Pancreas (tissue), 10 donors: ENCODE measurements around the gene PLAU. TPM values are rescaled to one million over a fixed set of nuclear protein-coding genes. Genes with fewer than 3 reads are reported as not detected.

Experiments
- ATAC-seq, 4 donors: fragments of 200-7000 bp; cut with Tn5 transposase; one replicate each; pipeline versions ENCODE4 v1.8.0 to v1.9.1; 2020; ENCODE audit warnings: mild to moderate bottlenecking in 4 of 4, moderate library complexity in 4 of 4
- DNase-seq, 6 donors: peaks; one replicate each; pipeline ENCODE4 v3.0.0-alpha.2; 2020
- FAIRE-seq: peaks from 2 replicates; lab custom pipeline; 2012; peaks lifted over from hg19 to GRCh38; lab: Jason Lieb, UNC
- H3K27ac ChIP-seq, 4 donors: fragments of 200-600 bp; sonication (generic); 1 replicate in 3 of 4; 2 replicates in 1 of 4; pipeline versions ENCODE4 v1.5.0 to v1.8.0; 2020
- H3K27me3 ChIP-seq, 4 donors: fragments of 200-600 bp; one replicate each; pipeline ENCODE4 v1.8.0; 2021
- H3K36me3 ChIP-seq, 3 donors: fragments of 200-600 bp; sonication (generic) in 1 of 3; one replicate each; pipeline versions ENCODE4 v1.5.0 to v1.8.0; 2020 to 2021
- H3K4me1 ChIP-seq, 3 donors: fragments of 200-600 bp; one replicate each; pipeline ENCODE4 v1.8.0; 2021
- H3K4me3 ChIP-seq, 4 donors: fragments of 200-600 bp; sonication (generic) in 2 of 4; one replicate each; pipeline versions ENCODE4 v1.5.0 to v1.8.0; 2020 to 2021
- H3K9me3 ChIP-seq, 4 donors: fragments of 200-600 bp; one replicate each; pipeline ENCODE4 v1.8.0; 2021
- CTCF ChIP-seq, 4 donors: fragments of 200-600 bp; sonication (generic) in 3 of 4; IDR thresholded peaks; one replicate each; pipeline versions ENCODE4 v1.5.0 to v1.8.0; 2021; ENCODE audit warnings: antibody characterized with exemption in 4 of 4
- WGBS, 2 donors: extraction: QIAGEN DNeasy Blood & Tissue Kit; methylation state at CpG; one replicate each; pipeline ENCODE4 v1.1.7; 2013; 5-methylcytosine and 5-hydroxymethylcytosine counted together
- intact Hi-C, 3 donors: fragments of 100-400 bp; cut with DNase I; formaldehyde crosslinking; loops; one replicate each; pipeline versions ENCODE4 v1.11.1 to v1.14.2; 2022
- polyA plus RNA-seq, 2 donors: library from polyadenylated mRNA; stranded (reverse); fragments of 200-250 nt; gene quantifications; one replicate each; pipeline ENCODE4 v1.2.3, GENCODE V29; 2013
- total RNA-seq, 6 donors: library from RNA; stranded (reverse); fragmentation: NEBNext Ultra II Directional in 4 of 6; extraction: Animal tissue kit (Norgen Biotek cat#: 25700) in 4 of 6; gene quantifications; one replicate each; pipeline versions ENCODE4 v1.2.1 to v1.2.4, GENCODE V29; 2021 to 2023
- donor health status: healthy with polysubstance abuse.
- donor health status: DM: no; HTN: no; CAD: no; lungs with moderate emphysema.
- donor health status: DM: no; HTN: no; CAD: no.
- donor health status: control.
- donor health status: control.
- donor health status: Bipolar disorder and iron deficiency.
- donor health status: DM: yes; HTN: yes; CAD: no.
- donor health status: DM: no; HTN: no; CAD: no.
- donor health status: DM: no; HTN: no; CAD: no.
- donor health status: DM: yes; HTN: yes; CAD: no.

Gene PLAU
- total and polyA plus RNA-seq, 8 donors = 1.5 to 16.3 (median 3.6) TPM

DNA sequence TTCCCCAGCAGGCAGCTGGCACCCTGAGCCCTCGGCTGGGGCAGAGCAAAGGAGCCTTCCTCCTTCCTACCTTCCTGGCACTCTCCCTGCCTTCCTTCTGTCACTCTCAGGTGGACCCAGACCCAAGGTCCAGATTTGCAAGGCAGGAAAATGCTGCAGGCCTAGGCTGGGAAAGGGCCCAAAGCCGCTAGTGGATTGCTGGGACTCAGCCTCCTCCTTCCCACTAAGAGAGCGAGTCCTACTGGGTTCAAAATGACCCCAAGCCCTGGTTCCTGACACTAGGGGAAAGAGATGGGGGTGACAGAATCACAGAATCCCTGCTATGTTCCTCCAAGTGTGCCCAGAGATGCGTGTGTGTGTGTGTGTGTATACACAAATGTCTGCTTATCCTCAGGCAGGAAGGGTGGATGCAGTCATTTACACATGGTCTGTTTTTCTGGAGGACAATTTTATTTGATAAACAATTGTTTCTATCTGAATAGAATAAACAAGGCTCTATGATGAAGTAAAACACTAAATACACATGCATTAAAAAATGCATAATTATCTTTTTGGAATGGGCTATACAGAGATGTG lies 1.3 kb upstream of the PLAU start:
- no peak for DNase-seq
- FAIRE-seq = no peak
- 90 to 93% methylated on average over 4 of the region's 4 CpGs for WGBS, 2 donors
- no peaks in the 10 kb centered on the region for H3K27me3 ChIP-seq
- peaks cover 0 to 4% (median 0%) of the 10 kb centered on the region in 3 donors for H3K4me1 ChIP-seq
- H3K4me3 ChIP-seq = no peak overlapping the region
- no peak for TF ChIP-seq CTCF (IDR thresholded peaks at IDR 0.05)
- H3K27ac ChIP-seq = peak overlapping the region in 2 of 4 donors; percentile 60 to 69
- no peaks in the 10 kb centered on the region for H3K36me3 ChIP-seq
- no peak for ATAC-seq
- no peaks in the 10 kb centered on the region for H3K9me3 ChIP-seq
- intact Hi-C loops = no loop called here

DNA sequence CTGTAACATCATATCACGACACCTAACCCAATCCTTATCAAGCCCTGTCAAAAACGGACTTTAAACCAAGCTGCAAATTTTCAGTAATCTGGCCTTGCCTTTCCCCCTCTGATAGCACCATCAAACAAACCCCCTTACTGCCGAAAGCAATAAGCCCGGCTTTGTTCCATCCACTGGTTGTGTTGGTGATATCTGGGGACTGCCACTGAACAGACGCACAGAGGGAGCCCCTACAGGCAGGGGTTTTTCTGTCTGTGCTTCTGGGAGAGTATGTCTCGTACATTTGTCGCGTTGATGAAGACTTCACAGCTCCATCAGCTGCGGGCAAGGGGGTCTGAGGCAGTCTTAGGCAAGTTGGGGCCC lies 550 bp upstream of the PLAU start:
- peak overlapping the region; percentile 31 to 76 (median 40) for H3K4me3 ChIP-seq
- DNase-seq = no peak
- FAIRE-seq = no peak
- no peaks in the 10 kb centered on the region for H3K27me3 ChIP-seq
- H3K9me3 ChIP-seq = no peaks in the 10 kb centered on the region
- peak in 2 of 4 donors; percentile 5 to 15 for ATAC-seq
- no peak for TF ChIP-seq CTCF (IDR thresholded peaks at IDR 0.05)
- H3K27ac ChIP-seq = peak overlapping the region in 1 of 4 donors; percentile 64
- WGBS, 2 donors = 22 to 24% methylated on average over 9 of the region's 9 CpGs
- H3K4me1 ChIP-seq = peaks cover 0 to 4% (median 0%) of the 10 kb centered on the region in 3 donors
- intact Hi-C loops = no loop called here
- H3K36me3 ChIP-seq = no peaks in the 10 kb centered on the region

- peak overlapping the region; percentile 31 to 76 (median 40) for H3K4me3 ChIP-seq
- H3K27me3 ChIP-seq = no peaks in the 10 kb centered on the region
- intact Hi-C loops = no loop called here
- H3K36me3 ChIP-seq = no peaks in the 10 kb centered on the region
- H3K9me3 ChIP-seq = no peaks in the 10 kb centered on the region
- peak in 3 of 4 donors; percentile 5 to 18 (median 12) for ATAC-seq
- TF ChIP-seq CTCF (IDR thresholded peaks at IDR 0.05) = no peak
- 16 to 17% methylated on average over 14 of the region's 14 CpGs for WGBS, 2 donors
- peaks cover 0 to 4% (median 0%) of the 10 kb centered on the region in 3 donors for H3K4me1 ChIP-seq
- no peak for FAIRE-seq
- peak overlapping the region in 2 of 4 donors; percentile 57 to 64 for H3K27ac ChIP-seq
- peak in 1 of 6 donors; percentile 22 for DNase-seq
Observed at GRCh38 chr10:73911553-73912004, 647 bp downstream of the PLAU start.

DNA sequence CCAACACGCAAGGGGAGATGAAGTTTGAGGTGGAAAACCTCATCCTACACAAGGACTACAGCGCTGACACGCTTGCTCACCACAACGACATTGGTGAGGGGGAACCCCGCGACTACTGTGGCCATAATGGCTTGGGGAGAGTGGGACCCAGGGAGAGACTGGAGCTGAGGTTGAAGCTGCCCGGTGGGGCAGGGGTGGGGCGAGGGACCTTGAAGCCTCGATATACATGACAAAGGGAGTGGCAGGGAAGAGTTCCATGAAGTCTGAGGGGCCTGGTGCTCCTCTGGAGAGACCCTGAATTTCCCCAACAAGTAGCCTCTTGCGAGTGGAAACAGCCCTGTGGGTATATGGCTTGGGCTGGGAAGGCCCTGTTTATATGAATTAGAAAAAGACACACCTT lies 3.1 kb downstream of the PLAU start:
- peaks cover 0 to 4% (median 0%) of the 10 kb centered on the region in 3 donors for H3K4me1 ChIP-seq
- WGBS, 2 donors = 75 to 82% methylated on average over 10 of the region's 10 CpGs
- no peaks in the 10 kb centered on the region for H3K9me3 ChIP-seq
- H3K4me3 ChIP-seq = no peak overlapping the region
- no peak for DNase-seq
- ATAC-seq = no peak
- no peak overlapping the region for H3K27ac ChIP-seq
- H3K36me3 ChIP-seq = no peaks in the 10 kb centered on the region
- intact Hi-C loops = no loop called here
- no peak for FAIRE-seq
- no peaks in the 10 kb centered on the region for H3K27me3 ChIP-seq
- TF ChIP-seq CTCF (IDR thresholded peaks at IDR 0.05) = no peak

- 66 to 73% methylated on average over 8 of the region's 8 CpGs for WGBS, 2 donors
- Histone ChIP-seq H3K27me3 (no peaks in the 10 kb centered on the region), H3K4me1 (no peaks in the 10 kb centered on the region), H3K4me3 (no peak overlapping the region), H3K9me3 (no peaks in the 10 kb centered on the region), H3K27ac (no peak overlapping the region), H3K36me3 (no peaks in the 10 kb centered on the region)
- FAIRE-seq = no peak
- ATAC-seq = no peak
- DNase-seq = no peak
- intact Hi-C loops = no loop called here
- TF ChIP-seq CTCF (IDR thresholded peaks at IDR 0.05) = no peak
Observed at GRCh38 chr10:73915206-73915851, 4.4 kb downstream of the PLAU start.
